ENCODE results near the gene GGTLC1. TPM values are rescaled to one million over a fixed set of nuclear protein-coding genes. Genes with fewer than 3 reads are reported as not detected.
"Not testable (repeated sequence)": the region's sequence is repeated elsewhere in the genome, so short reads cannot be mapped to it uniquely, and the experiment has no call there.

Gene GGTLC1
- total RNA-seq, 2 experiments from 2014 or later, result not detected

- H3K27ac Mint-ChIP-seq, result no peak overlapping the region
- ChIA-PET POLR2A (no interaction called here), CTCF (interaction anchor here (1.0 kb wide), 1 partner anchor 93 kb away, joined by 4 read pairs; no protein-coding TSS in a partner anchor)
- H3K36me3 Mint-ChIP-seq (ENCODE audit: low read depth), result no peaks in the 10 kb centered on the region
- H3K27me3 Mint-ChIP-seq, result peaks cover 4% of the 10 kb centered on the region
- no peaks in the 10 kb centered on the region for H3K4me1 Mint-ChIP-seq
- no peak for DNase-seq
- no peak overlapping the region for H3K4me3 Mint-ChIP-seq
- H3K9me3 Mint-ChIP-seq, result no peaks in the 10 kb centered on the region
These were observed 18.6 kb upstream of the GGTLC1 start for GRCh38 chr20:24007073-24007595.

GRCh38 chr20:24006626-24007025 lies 18.0 kb upstream of the GGTLC1 start:
- Mint-ChIP-seq H3K9me3 (no peaks in the 10 kb centered on the region), H3K27me3 (peaks cover 6% of the 10 kb centered on the region), H3K4me1 (no peaks in the 10 kb centered on the region), H3K4me3 (no peak overlapping the region), H3K36me3 (ENCODE audit: low read depth) (no peaks in the 10 kb centered on the region), H3K27ac (no peak overlapping the region)
- CTCF ChIA-PET, result interaction anchor here (1.0 kb wide), 1 partner anchor 94 kb away, joined by 4 read pairs; no protein-coding TSS in a partner anchor
- no peak for DNase-seq
- POLR2A ChIA-PET, result no interaction called here

- Mint-ChIP-seq H3K27me3 (peaks cover 11% of the 10 kb centered on the region), H3K4me3 (no peak overlapping the region), H3K36me3 (ENCODE audit: low read depth) (no peaks in the 10 kb centered on the region), H3K27ac (no peak overlapping the region), H3K4me1 (no peaks in the 10 kb centered on the region), H3K9me3 (no peaks in the 10 kb centered on the region)
- ChIA-PET POLR2A (no interaction called here), CTCF (no interaction called here)
- DNase-seq, result no peak
These were observed 15.9 kb upstream of the GGTLC1 start for GRCh38 chr20:24004471-24004870.

- no peak for DNase-seq
- H3K36me3 Mint-ChIP-seq (ENCODE audit: low read depth), result no peaks in the 10 kb centered on the region
- no peak overlapping the region for H3K4me3 Mint-ChIP-seq
- H3K27me3 Mint-ChIP-seq, result peaks cover 20% of the 10 kb centered on the region
- no peaks in the 10 kb centered on the region for H3K4me1 Mint-ChIP-seq
- H3K9me3 Mint-ChIP-seq, result no peaks in the 10 kb centered on the region
- no peak overlapping the region for H3K27ac Mint-ChIP-seq
- POLR2A ChIA-PET, result no interaction called here
- CTCF ChIA-PET, result interaction anchor here (1.0 to 1.8 kb wide), 2 partner anchors 97 to 99 kb away, joined by 4 read pairs; no protein-coding TSS in a partner anchor
These were observed 14.3 kb upstream of the GGTLC1 start for GRCh38 chr20:24002896-24003295.

- Mint-ChIP-seq H3K36me3 (ENCODE audit: low read depth) (no peaks in the 10 kb centered on the region), H3K9me3 (no peaks in the 10 kb centered on the region), H3K27me3 (peaks cover 20% of the 10 kb centered on the region), H3K4me3 (no peak overlapping the region), H3K27ac (no peak overlapping the region), H3K4me1 (no peaks in the 10 kb centered on the region)
- DNase-seq, result no peak
- CTCF ChIA-PET, result interaction anchor here (0.6 to 1.8 kb wide), 3 partner anchors 98 to 1386 kb away, joined by 4 read pairs; no protein-coding TSS in a partner anchor
- POLR2A ChIA-PET, result no interaction called here
These were observed 13.3 kb upstream of the GGTLC1 start for GRCh38 chr20:24001712-24002405.

- Mint-ChIP-seq H3K4me1 (no peaks in the 10 kb centered on the region), H3K9me3 (no peaks in the 10 kb centered on the region), H3K27me3 (peaks cover 20% of the 10 kb centered on the region), H3K36me3 (ENCODE audit: low read depth) (no peaks in the 10 kb centered on the region), H3K27ac (no peak overlapping the region), H3K4me3 (no peak overlapping the region)
- ChIA-PET CTCF (interaction anchor here (4.2 kb wide), 1 partner anchor 102 kb away, joined by 17 read pairs; no protein-coding TSS in a partner anchor), POLR2A (no interaction called here)
- DNase-seq, result no peak
These were observed 10.3 kb upstream of the GGTLC1 start for GRCh38 chr20:23998844-23999243.

- DNase-seq, result no peak
- ChIA-PET CTCF (interaction anchor here (1.7 to 4.2 kb wide), 2 partner anchors 11 to 103 kb away, joined by 3 to 17 read pairs; no protein-coding TSS in a partner anchor), POLR2A (no interaction called here)
- Mint-ChIP-seq H3K36me3 (ENCODE audit: low read depth) (no peaks in the 10 kb centered on the region), H3K4me3 (no peak overlapping the region), H3K4me1 (no peaks in the 10 kb centered on the region), H3K27me3 (peaks cover 20% of the 10 kb centered on the region), H3K9me3 (no peaks in the 10 kb centered on the region), H3K27ac (no peak overlapping the region)
These were observed 9.8 kb upstream of the GGTLC1 start for GRCh38 chr20:23998392-23998791.

GRCh38 chr20:23995905-23996666 lies 7.5 kb upstream of the GGTLC1 start:
- CTCF ChIA-PET, result interaction anchor here (0.6 to 1.8 kb wide), 5 partner anchors 31 to 1097 kb away, joined by 3 to 6 read pairs (median 4); no protein-coding TSS in a partner anchor
- no peaks in the 10 kb centered on the region for H3K9me3 Mint-ChIP-seq
- H3K4me1 Mint-ChIP-seq, result no peaks in the 10 kb centered on the region
- no peak overlapping the region for H3K27ac Mint-ChIP-seq
- H3K27me3 Mint-ChIP-seq, result peaks cover 12% of the 10 kb centered on the region
- DNase-seq, result peak; percentile 63
- H3K4me3 Mint-ChIP-seq, result no peak overlapping the region
- POLR2A ChIA-PET, result interaction anchor here (0.8 kb wide), 1 partner anchor 31 kb away, joined by 4 read pairs; no protein-coding TSS in a partner anchor
- H3K36me3 Mint-ChIP-seq (ENCODE audit: low read depth), result no peaks in the 10 kb centered on the region

- POLR2A ChIA-PET; H3K27ac Mint-ChIP-seq; H3K9me3 Mint-ChIP-seq; DNase-seq; H3K4me1 Mint-ChIP-seq; CTCF ChIA-PET; H3K36me3 Mint-ChIP-seq (ENCODE audit: low read depth); H3K4me3 Mint-ChIP-seq: not testable (repeated sequence)
- peaks cover 11% of the 10 kb centered on the region for H3K27me3 Mint-ChIP-seq
These were observed 6.7 kb upstream of the GGTLC1 start for GRCh38 chr20:23995291-23995690.

- H3K36me3 Mint-ChIP-seq (ENCODE audit: low read depth); H3K27ac Mint-ChIP-seq; H3K9me3 Mint-ChIP-seq; H3K4me1 Mint-ChIP-seq; H3K4me3 Mint-ChIP-seq; CTCF ChIA-PET; POLR2A ChIA-PET; DNase-seq: not testable (repeated sequence)
- H3K27me3 Mint-ChIP-seq, result peaks cover 10% of the 10 kb centered on the region
These were observed 5.5 kb upstream of the GGTLC1 start for GRCh38 chr20:23994001-23994633.

- H3K9me3 Mint-ChIP-seq; CTCF ChIA-PET; H3K27ac Mint-ChIP-seq; H3K27me3 Mint-ChIP-seq; DNase-seq; POLR2A ChIA-PET; H3K4me1 Mint-ChIP-seq; H3K36me3 Mint-ChIP-seq (ENCODE audit: low read depth); H3K4me3 Mint-ChIP-seq: not testable (repeated sequence)
These were observed 4.9 kb upstream of the GGTLC1 start for GRCh38 chr20:23993440-23993839.

- H3K27ac Mint-ChIP-seq; H3K4me1 Mint-ChIP-seq; H3K4me3 Mint-ChIP-seq; H3K36me3 Mint-ChIP-seq (ENCODE audit: low read depth); H3K27me3 Mint-ChIP-seq; CTCF ChIA-PET; DNase-seq; POLR2A ChIA-PET; H3K9me3 Mint-ChIP-seq: not testable (repeated sequence)
These were observed 1.7 kb upstream of the GGTLC1 start for GRCh38 chr20:23990296-23990695.

GRCh38 chr20:23988966-23989365 lies 387 bp upstream of the GGTLC1 start:
- CTCF ChIA-PET; H3K27me3 Mint-ChIP-seq; POLR2A ChIA-PET; H3K36me3 Mint-ChIP-seq (ENCODE audit: low read depth); DNase-seq; H3K4me1 Mint-ChIP-seq; H3K9me3 Mint-ChIP-seq; H3K27ac Mint-ChIP-seq; H3K4me3 Mint-ChIP-seq: not testable (repeated sequence)
